BLaER1 treated with 17β-estradiol and CSF1 and Interleukin-3, amounts not matched to agents 10 nM and 100 nM (cell line): ENCODE data around the gene MAP2.
"Not testable (repeated sequence)": the region's sequence is repeated elsewhere in the genome, so short reads cannot be mapped to it uniquely, and the experiment has no call there.

Experiments
- H3K27ac ChIP-seq, 11 experiments: shearing (Covaris generic); formaldehyde crosslinking; 2 replicates each; pipeline ENCODE4 v1.8.1; 2022
- H3K27me3 ChIP-seq, 11 experiments: shearing (Covaris generic); formaldehyde crosslinking; 2 replicates each; pipeline ENCODE4 v1.8.1; 2022
- H3K36me3 ChIP-seq, 11 experiments: shearing (Covaris generic); formaldehyde crosslinking; 2 replicates each; pipeline ENCODE4 v1.8.1; 2022
- H3K4me1 ChIP-seq, 10 experiments: shearing (Covaris generic); formaldehyde crosslinking; 2 replicates each; pipeline ENCODE4 v1.8.1; 2022
- H3K4me2 ChIP-seq, 11 experiments: shearing (Covaris generic); formaldehyde crosslinking; 2 replicates each; pipeline ENCODE4 v1.8.1; 2022
- H3K4me3 ChIP-seq, 10 experiments: shearing (Covaris generic); formaldehyde crosslinking; 2 replicates each; pipeline ENCODE4 v1.8.1; 2022
- H3K9ac ChIP-seq, 11 experiments: shearing (Covaris generic); formaldehyde crosslinking; 2 replicates each; pipeline ENCODE4 v1.8.1; 2022
- H3K9me3 ChIP-seq, 11 experiments: shearing (Covaris generic); formaldehyde crosslinking; replicated peaks in 1 of 11; 2 replicates each; pipeline ENCODE4 v1.8.1; 2022
- H4K20me1 ChIP-seq, 11 experiments: shearing (Covaris generic); formaldehyde crosslinking; 2 replicates each; pipeline ENCODE4 v1.8.1; 2022
- Cebpa-rat ChIP-seq, 11 experiments: shearing (Covaris generic); IDR thresholded peaks; 2 replicates each; pipeline ENCODE4 v1.8.1; 2022

The MAP2 gene

GRCh38 chr2:209593930-209594329 lies 170.1 kb downstream of the MAP2 start:
- Histone ChIP-seq H3K27ac (no peak overlapping the region), H3K4me2 (no peak overlapping the region), H3K9ac (no peak overlapping the region), H3K27me3 (no peaks in the 10 kb centered on the region), H3K4me3 (no peak overlapping the region), H3K9me3 (peaks cover 0 to 5% (median 0%) of the 10 kb centered on the region in 11 experiments; a peak in 1 of 22 replicates), H3K4me1 (no peaks in the 10 kb centered on the region), H4K20me1 (no peaks in the 10 kb centered on the region), H3K36me3 (no peaks in the 10 kb centered on the region)
- TF ChIP-seq Cebpa-rat (IDR thresholded peaks at IDR 0.05), result no peak

GRCh38 chr2:209596262-209596661 lies 172.4 kb downstream of the MAP2 start:
- TF ChIP-seq Cebpa-rat (IDR thresholded peaks at IDR 0.05), result no peak
- Histone ChIP-seq H3K4me1 (no peaks in the 10 kb centered on the region), H3K4me2 (no peak overlapping the region), H3K27me3 (no peaks in the 10 kb centered on the region), H3K9ac (no peak overlapping the region), H3K9me3 (peaks cover 0 to 5% (median 0%) of the 10 kb centered on the region in 11 experiments; a peak in 1 of 22 replicates), H4K20me1 (no peaks in the 10 kb centered on the region), H3K4me3 (no peak overlapping the region), H3K36me3 (no peaks in the 10 kb centered on the region), H3K27ac (no peak overlapping the region)

DNA sequence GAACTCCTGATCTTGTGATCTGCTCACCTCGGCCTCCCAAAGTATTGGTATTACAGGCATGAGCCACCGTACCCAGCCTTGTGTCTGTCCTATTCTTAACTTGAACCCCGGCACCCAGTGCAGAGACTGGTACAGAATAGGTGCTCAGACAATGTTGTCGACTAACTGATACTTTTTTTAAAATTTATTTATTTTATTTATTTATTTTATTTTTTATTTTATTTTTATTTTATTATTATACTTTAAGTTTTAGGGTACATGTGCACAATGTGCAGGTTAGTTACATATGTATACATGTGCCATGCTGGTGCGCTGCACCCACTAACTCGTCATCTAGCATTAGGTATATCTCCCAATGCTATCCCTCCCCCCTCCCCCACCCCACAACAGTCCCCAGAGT lies 174.4 kb downstream of the MAP2 start:
- not testable (repeated sequence) for H3K27ac ChIP-seq, H4K20me1 ChIP-seq, H3K9ac ChIP-seq, H3K27me3 ChIP-seq, H3K36me3 ChIP-seq, H3K9me3 ChIP-seq, H3K4me3 ChIP-seq, H3K4me2 ChIP-seq, H3K4me1 ChIP-seq

GRCh38 chr2:209600341-209601171 lies 176.7 kb downstream of the MAP2 start:
- peaks cover 0 to 13% (median 0%) of the 10 kb centered on the region in 11 experiments; a peak in 3 of 22 replicates for H3K9me3 ChIP-seq
- H3K9ac ChIP-seq, result no peak overlapping the region
- no peaks in the 10 kb centered on the region for H3K4me1 ChIP-seq
- no peak overlapping the region for H3K4me3 ChIP-seq
- TF ChIP-seq Cebpa-rat (IDR thresholded peaks at IDR 0.05), result no peak
- H3K4me2 ChIP-seq, result no peak overlapping the region
- no peaks in the 10 kb centered on the region for H4K20me1 ChIP-seq
- H3K27me3 ChIP-seq, result no peaks in the 10 kb centered on the region
- no peak overlapping the region for H3K27ac ChIP-seq
- no peaks in the 10 kb centered on the region for H3K36me3 ChIP-seq

- Histone ChIP-seq H3K4me2 (no peak overlapping the region), H3K27me3 (no peaks in the 10 kb centered on the region), H3K4me3 (no peak overlapping the region), H3K9ac (no peak overlapping the region), H3K9me3 (peaks cover 0 to 13% (median 0%) of the 10 kb centered on the region in 11 experiments; a peak in 3 of 22 replicates), H4K20me1 (no peaks in the 10 kb centered on the region), H3K4me1 (no peaks in the 10 kb centered on the region), H3K27ac (no peak overlapping the region), H3K36me3 (no peaks in the 10 kb centered on the region)
- no peak for TF ChIP-seq Cebpa-rat (IDR thresholded peaks at IDR 0.05)
Measured at GRCh38 chr2:209601497-209601896, 177.7 kb downstream of the MAP2 start.

- H3K27ac ChIP-seq, result no peak overlapping the region
- H3K4me3 ChIP-seq, result no peak overlapping the region
- peaks cover 0 to 13% (median 0%) of the 10 kb centered on the region in 11 experiments; a peak in 3 of 22 replicates for H3K9me3 ChIP-seq
- H3K36me3 ChIP-seq, result no peaks in the 10 kb centered on the region
- no peaks in the 10 kb centered on the region for H3K27me3 ChIP-seq
- no peaks in the 10 kb centered on the region for H4K20me1 ChIP-seq
- no peak for TF ChIP-seq Cebpa-rat (IDR thresholded peaks at IDR 0.05)
- no peaks in the 10 kb centered on the region for H3K4me1 ChIP-seq
- H3K4me2 ChIP-seq, result no peak overlapping the region
- no peak overlapping the region for H3K9ac ChIP-seq
Measured at GRCh38 chr2:209602259-209602658, 178.4 kb downstream of the MAP2 start.

DNA sequence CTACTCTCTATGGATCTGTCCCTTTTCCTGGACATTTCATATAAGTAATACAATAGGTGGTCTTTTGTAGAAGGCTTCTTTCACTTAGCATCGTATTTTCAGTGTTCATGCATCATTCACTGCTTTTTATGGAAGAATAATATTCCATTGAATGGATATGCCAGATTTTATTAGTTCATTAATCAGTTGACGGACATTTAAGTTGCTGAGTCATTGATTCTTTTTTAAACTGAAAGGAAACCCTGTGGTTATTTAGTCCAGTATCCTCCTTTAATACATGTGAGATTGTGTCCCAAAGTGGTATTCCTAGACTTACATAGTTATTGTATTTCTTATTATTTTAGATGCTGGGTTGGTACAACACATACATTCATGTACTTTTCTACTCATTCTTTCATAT lies 185.7 kb downstream of the MAP2 start:
- Histone ChIP-seq H4K20me1 (no peaks in the 10 kb centered on the region), H3K4me3 (no peak overlapping the region), H3K27ac (no peak overlapping the region), H3K4me2 (no peak overlapping the region), H3K27me3 (no peaks in the 10 kb centered on the region), H3K9ac (no peak overlapping the region), H3K9me3 (peaks cover 0 to under 1% (median 0%) of the 10 kb centered on the region in 11 experiments; a peak in 1 of 22 replicates), H3K4me1 (no peaks in the 10 kb centered on the region), H3K36me3 (no peaks in the 10 kb centered on the region)
- no peak for TF ChIP-seq Cebpa-rat (IDR thresholded peaks at IDR 0.05)

DNA sequence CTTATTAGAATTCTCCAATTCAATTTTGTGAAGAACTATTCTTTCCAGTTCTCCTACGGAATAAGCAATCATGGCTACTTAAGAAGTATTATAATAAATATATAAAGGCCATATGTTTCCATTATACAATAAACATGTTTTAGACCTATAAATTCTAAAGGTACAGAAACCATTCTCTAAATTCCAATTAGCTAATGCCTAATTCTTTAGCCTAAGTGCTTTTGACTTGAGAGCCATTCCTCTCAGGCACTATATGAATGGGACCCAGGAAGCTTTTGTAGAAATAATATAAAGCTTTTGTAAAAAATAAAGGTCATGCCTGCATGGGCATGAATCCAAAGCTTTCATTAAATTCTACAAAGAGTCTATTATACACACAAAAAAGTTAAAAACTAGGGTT lies 186.8 kb downstream of the MAP2 start:
- Histone ChIP-seq H3K9ac (no peak overlapping the region), H3K4me1 (no peaks in the 10 kb centered on the region), H3K36me3 (peaks cover 0 to 2% (median 0%) of the 10 kb centered on the region in 11 experiments; a peak in 1 of 22 replicates), H3K4me3 (no peak overlapping the region), H3K9me3 (peaks cover 4 to 12% (median 9%) of the 10 kb centered on the region in 11 experiments), H3K4me2 (no peak overlapping the region), H3K27ac (no peak overlapping the region), H3K27me3 (no peaks in the 10 kb centered on the region), H4K20me1 (no peaks in the 10 kb centered on the region)
- TF ChIP-seq Cebpa-rat (IDR thresholded peaks at IDR 0.05), result no peak

DNA sequence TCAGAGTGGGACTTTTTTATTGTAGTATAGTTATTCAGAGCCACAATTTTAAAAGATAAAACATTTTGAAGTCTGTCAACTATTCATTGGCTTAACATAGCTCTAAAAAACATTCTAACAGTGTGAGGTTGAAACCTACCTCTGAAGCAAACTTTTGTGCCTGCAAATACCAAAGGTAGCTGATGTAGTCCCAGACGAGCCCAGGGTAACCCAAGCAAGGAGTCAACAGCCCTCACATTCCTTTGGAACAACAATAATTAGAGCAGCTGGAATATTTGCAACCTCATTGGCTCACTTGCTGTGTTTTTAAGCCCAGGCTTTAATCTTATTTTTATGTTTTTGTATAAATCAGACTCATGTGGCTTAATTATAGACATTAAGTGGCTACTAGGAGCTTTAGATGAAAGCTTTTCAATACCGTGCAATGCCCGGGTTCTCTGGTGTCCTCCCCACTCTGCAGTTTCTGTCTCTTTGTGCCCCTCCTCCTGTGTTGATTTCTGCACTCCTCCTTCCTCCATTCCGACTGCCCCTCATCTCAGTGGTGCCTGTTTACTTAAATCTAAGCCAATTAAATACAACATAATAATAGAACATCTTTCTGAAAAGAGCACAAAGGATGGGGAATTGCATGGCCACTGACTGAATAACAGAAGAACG lies 189.9 kb downstream of the MAP2 start:
- Histone ChIP-seq H3K4me3 (no peak overlapping the region), H3K9me3 (peaks cover 10 to 26% (median 20%) of the 10 kb centered on the region in 11 experiments), H3K4me1 (no peaks in the 10 kb centered on the region), H3K9ac (no peak overlapping the region), H3K4me2 (no peak overlapping the region), H3K36me3 (peaks cover 0 to 7% (median 0%) of the 10 kb centered on the region in 11 experiments; a peak in 4 of 22 replicates), H4K20me1 (no peaks in the 10 kb centered on the region), H3K27me3 (no peaks in the 10 kb centered on the region), H3K27ac (no peak overlapping the region)
- TF ChIP-seq Cebpa-rat (IDR thresholded peaks at IDR 0.05), result no peak
